ENCODE results near the gene ARRDC1.

The ARRDC1 gene

GRCh38 chr9:137632230-137633161 lies 27.0 kb downstream of the ARRDC1 start:
- TF ChIP-seq GATA2 (IDR thresholded peaks at IDR 0.05; ENCODE audit: low read depth, low read length), result no peak
- no peak for TF ChIP-seq GATA3 (IDR thresholded peaks at IDR 0.05; ENCODE audit: low read depth, low read length)

DNA sequence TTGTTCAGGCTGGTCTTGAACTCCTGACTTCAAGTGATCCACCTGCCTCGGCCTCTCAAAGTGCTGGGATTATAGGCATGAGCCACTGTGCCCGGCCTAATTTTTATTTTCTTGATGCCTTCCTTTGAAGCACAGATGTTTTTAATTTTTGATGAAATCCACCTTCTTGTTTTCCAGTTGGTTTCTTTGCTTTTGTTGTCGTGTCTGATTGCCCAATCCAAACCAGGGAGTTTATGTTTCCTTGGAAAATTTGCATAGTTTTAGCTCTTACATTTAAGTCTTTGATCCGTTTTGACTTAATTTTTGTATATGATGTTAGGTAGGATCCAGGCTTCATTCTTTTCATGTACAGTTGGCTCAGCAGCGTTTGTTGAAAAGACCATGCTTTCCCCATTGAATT lies 28.5 kb downstream of the ARRDC1 start:
- no peak for TF ChIP-seq GATA3 (IDR thresholded peaks at IDR 0.05; ENCODE audit: low read depth, low read length)
- no peak for TF ChIP-seq GATA2 (IDR thresholded peaks at IDR 0.05; ENCODE audit: low read depth, low read length)

DNA sequence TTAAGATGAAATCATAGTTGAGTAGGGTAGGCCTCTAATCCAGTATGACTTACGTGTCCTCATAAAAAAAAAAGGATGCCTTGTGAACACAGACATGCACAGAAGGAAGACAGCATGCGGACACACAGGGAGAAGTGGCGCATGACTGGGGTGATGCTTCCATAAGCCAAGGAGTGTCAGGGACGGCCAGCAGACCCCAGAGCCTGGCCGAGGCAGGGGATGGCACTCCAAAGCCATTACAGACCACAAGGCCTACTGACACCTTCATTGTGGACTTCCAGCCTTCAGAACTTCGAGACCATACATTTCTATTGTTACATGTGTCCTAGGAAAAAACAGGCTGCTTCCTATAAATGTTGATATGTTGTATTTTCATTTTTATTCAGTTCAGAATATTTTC lies 33.2 kb downstream of the ARRDC1 start:
- TF ChIP-seq GATA2 (IDR thresholded peaks at IDR 0.05; ENCODE audit: low read depth, low read length), result no peak
- TF ChIP-seq GATA3 (IDR thresholded peaks at IDR 0.05; ENCODE audit: low read depth, low read length), result no peak

DNA sequence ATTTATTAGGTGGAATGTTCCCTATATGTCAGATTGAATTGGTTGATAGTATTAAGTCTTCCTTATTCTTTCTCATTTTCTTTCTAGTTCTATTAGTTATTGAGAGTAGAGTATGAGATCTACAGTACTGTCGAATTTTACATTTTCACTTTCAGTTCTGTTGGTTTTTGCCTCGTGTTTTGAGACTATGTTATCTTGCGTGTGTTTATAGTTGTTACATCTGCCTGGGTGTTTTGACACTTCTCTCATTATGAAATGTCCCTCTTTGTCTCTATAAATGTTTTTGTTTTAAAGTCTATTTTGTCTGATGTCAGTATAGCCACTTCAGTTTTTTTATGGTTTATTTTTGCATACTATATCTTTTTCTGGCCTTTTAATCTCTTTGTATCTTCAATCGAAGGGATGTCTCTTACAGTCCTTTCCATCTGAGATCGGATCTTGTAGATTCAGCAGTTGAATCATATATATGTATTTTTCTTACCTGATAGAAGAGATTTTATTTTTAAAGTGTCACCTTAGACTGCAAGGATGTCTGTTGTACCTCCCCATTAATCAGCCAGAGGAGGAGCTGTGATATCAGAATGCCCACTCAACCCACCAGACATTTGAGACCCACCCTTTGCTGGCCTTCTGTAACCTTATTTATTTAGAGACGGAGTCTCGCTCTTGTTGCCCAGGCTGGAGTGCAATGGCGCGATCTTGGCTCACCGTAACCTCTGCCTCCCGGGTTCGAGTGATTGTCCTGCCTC lies 34.0 kb downstream of the ARRDC1 start:
- TF ChIP-seq GATA2 (IDR thresholded peaks at IDR 0.05; ENCODE audit: low read depth, low read length) (no peak), GATA3 (IDR thresholded peaks at IDR 0.05; ENCODE audit: low read depth, low read length) (no peak)

DNA sequence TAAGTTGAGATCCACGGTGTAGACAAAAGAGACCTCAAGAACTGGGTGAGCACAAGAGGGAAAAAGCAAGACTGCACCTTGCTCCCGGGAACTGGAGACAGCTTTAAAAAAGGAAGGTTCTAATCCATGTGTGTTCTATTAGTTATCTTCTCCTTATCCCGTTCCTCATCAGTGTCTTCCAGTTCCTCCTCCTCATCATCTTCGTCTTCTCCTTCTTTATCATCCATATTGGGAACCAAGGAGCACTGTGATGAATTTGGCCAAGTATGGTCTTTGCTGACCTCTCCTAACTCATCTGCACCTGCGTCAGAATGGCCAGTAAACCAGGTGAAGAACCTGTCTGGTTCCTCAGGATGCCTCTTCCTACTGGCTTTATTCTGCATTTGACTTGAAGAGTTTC lies 35.4 kb downstream of the ARRDC1 start:
- TF ChIP-seq GATA2 (IDR thresholded peaks at IDR 0.05; ENCODE audit: low read depth, low read length), result no peak
- no peak for TF ChIP-seq GATA3 (IDR thresholded peaks at IDR 0.05; ENCODE audit: low read depth, low read length)

DNA sequence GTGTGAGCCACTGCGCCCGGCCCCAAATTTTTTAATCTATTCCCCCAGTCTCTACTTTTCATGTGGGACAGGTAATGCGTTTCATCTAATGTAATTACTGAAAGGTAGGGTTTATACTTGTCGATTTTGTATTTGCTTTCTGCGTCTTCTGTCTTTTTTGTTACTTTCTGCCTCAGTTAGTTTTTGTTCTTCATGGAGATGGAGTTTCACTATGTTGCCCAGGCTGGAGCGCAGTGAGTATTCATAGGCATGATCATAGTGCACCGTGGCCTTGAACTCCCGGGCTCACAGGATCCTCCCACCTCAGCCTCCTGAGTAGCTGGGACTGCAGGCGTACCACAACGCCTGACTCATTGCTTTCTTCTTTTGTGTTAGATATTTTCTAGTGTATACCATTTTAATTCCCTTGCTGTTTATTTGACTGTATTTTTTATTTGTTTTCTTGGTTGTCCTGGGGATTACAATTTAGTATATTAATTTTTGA lies 36.7 kb downstream of the ARRDC1 start:
- TF ChIP-seq GATA2 (IDR thresholded peaks at IDR 0.05; ENCODE audit: low read depth, low read length) (no peak), GATA3 (IDR thresholded peaks at IDR 0.05; ENCODE audit: low read depth, low read length) (no peak)

DNA sequence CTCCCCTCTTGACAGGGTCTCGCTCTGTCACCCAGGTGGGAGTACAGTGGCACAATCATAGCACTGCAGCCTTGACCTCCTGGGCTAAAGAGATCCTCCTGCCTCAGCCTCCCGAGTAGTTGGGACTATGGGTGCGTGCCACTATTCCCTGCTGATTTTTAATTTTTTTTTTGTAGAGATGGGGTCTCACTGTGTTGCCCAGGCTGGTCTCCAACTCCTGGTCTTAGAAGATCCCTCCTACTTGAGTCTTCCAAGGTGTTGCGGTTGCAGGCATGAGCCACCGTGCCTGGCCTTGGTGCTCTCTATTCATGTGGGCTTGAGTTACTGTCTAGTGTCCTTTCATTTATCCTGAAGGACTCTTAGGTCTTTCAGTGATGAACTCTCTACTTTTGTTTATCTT lies 37.4 kb downstream of the ARRDC1 start:
- TF ChIP-seq GATA2 (IDR thresholded peaks at IDR 0.05; ENCODE audit: low read depth, low read length), result no peak
- TF ChIP-seq GATA3 (IDR thresholded peaks at IDR 0.05; ENCODE audit: low read depth, low read length), result no peak

- TF ChIP-seq GATA3 (IDR thresholded peaks at IDR 0.05; ENCODE audit: low read depth, low read length) (no peak), GATA2 (IDR thresholded peaks at IDR 0.05; ENCODE audit: low read depth, low read length) (no peak)
These were observed 38.4 kb downstream of the ARRDC1 start for GRCh38 chr9:137643921-137644320.

DNA sequence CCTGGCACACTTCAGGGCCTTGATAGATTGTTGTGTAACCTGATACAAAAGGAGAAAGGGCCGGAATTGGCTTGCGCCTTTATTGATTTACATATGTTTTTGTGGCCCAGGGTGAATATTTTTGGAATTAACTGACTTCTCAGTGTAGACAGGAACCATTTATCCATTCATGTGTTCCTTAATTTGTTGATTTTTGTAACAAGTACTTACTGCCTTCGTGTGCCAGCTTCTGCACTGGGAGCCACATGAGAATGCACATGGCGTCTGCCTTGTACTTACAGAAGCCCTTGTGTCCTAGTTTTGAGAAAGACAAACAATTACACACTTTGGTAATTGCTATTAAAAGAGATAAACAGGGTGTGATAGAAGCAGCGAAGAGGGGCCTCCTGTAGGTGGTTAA lies 39.7 kb downstream of the ARRDC1 start:
- TF ChIP-seq GATA2 (IDR thresholded peaks at IDR 0.05; ENCODE audit: low read depth, low read length), result no peak
- TF ChIP-seq GATA3 (IDR thresholded peaks at IDR 0.05; ENCODE audit: low read depth, low read length), result no peak

- TF ChIP-seq GATA2 (IDR thresholded peaks at IDR 0.05; ENCODE audit: low read depth, low read length) (no peak), GATA3 (IDR thresholded peaks at IDR 0.05; ENCODE audit: low read depth, low read length) (no peak)
These were observed 40.9 kb downstream of the ARRDC1 start for GRCh38 chr9:137646341-137646740.

DNA sequence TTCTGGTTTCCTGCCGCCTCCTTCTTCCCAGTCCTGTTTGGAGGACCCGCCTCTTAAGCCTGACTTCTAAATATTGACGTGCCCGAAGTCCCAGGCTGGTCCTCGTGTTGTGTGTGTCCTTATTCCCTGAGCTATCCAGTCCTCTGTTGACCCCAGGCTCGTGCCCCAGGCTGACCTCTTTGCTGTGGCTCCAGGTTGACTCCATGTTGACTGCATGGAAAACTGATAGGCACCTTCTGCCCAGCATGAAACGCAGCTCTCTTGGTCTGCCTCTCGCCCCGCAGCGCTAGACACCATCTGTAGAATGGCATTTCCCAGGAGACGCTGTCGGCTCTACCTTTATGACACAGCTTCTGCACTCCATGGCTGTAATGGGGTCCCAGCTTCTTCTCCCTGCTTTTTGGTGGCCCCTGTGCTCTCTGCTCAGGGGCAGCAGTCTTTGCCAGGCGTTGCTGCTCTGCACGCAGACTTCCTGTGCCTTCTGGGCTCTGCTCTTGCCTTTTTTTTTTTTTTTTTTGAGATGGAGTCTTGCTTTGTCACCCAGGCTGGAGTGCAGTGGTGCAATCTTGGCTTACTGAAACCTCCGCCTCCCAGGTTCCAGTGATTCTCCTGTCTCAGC lies 41.7 kb downstream of the ARRDC1 start:
- no peak for TF ChIP-seq GATA3 (IDR thresholded peaks at IDR 0.05; ENCODE audit: low read depth, low read length)
- TF ChIP-seq GATA2 (IDR thresholded peaks at IDR 0.05; ENCODE audit: low read depth, low read length), result no peak

GRCh38 chr9:137648396-137648795 lies 42.9 kb downstream of the ARRDC1 start:
- TF ChIP-seq GATA3 (IDR thresholded peaks at IDR 0.05; ENCODE audit: low read depth, low read length) (no peak), GATA2 (IDR thresholded peaks at IDR 0.05; ENCODE audit: low read depth, low read length) (no peak)

GRCh38 chr9:137649553-137649952 lies 44.1 kb downstream of the ARRDC1 start:
- TF ChIP-seq GATA2 (IDR thresholded peaks at IDR 0.05; ENCODE audit: low read depth, low read length) (no peak), GATA3 (IDR thresholded peaks at IDR 0.05; ENCODE audit: low read depth, low read length) (no peak)

GRCh38 chr9:137650259-137650658 lies 44.8 kb downstream of the ARRDC1 start:
- TF ChIP-seq GATA2 (IDR thresholded peaks at IDR 0.05; ENCODE audit: low read depth, low read length) (no peak), GATA3 (IDR thresholded peaks at IDR 0.05; ENCODE audit: low read depth, low read length) (no peak)

All from SH-SY5Y (cell line).